Thyroid gland (tissue), 4 donors: ENCODE results near the gene RASL12.

ENCODE experiments used
- CTCF ChIP-seq, 6 experiments: fragments of 200-600 bp in 3 of 6; fragments of 450-650 bp in 3 of 6; sonication (generic) in 3 of 6; IDR thresholded peaks; one replicate each; pipeline ENCODE4 v1.5.1; 2016 to 2019; ENCODE audit warnings: antibody characterized with exemption in 6 of 6, mild to moderate bottlenecking in 2 of 6, inconsistent platforms in 1 of 6, moderate library complexity in 1 of 6
- POLR2A ChIP-seq, 2 donors: fragments of 450-650 bp; IDR thresholded peaks; one replicate each; pipeline ENCODE4 v1.6.1; 2017; ENCODE audit warnings: antibody characterized with exemption in 2 of 2, mild to moderate bottlenecking in 2 of 2, moderate library complexity in 1 of 2

- TF ChIP-seq CTCF (IDR thresholded peaks at IDR 0.05): no peak
- no peak for TF ChIP-seq POLR2A (IDR thresholded peaks at IDR 0.05)
Measured at GRCh38 chr15:65091946-65092770, 24.4 kb upstream of the RASL12 start.
